Measurements from ENCODE around the gene RPA3. TPM values are rescaled to one million over a fixed set of nuclear protein-coding genes. Genes with fewer than 3 reads are reported as not detected.

RPA3 gene
- total and polyA plus RNA-seq, 2 donors from 2014 or later, result 33.7 to 59.4 TPM

DNA sequence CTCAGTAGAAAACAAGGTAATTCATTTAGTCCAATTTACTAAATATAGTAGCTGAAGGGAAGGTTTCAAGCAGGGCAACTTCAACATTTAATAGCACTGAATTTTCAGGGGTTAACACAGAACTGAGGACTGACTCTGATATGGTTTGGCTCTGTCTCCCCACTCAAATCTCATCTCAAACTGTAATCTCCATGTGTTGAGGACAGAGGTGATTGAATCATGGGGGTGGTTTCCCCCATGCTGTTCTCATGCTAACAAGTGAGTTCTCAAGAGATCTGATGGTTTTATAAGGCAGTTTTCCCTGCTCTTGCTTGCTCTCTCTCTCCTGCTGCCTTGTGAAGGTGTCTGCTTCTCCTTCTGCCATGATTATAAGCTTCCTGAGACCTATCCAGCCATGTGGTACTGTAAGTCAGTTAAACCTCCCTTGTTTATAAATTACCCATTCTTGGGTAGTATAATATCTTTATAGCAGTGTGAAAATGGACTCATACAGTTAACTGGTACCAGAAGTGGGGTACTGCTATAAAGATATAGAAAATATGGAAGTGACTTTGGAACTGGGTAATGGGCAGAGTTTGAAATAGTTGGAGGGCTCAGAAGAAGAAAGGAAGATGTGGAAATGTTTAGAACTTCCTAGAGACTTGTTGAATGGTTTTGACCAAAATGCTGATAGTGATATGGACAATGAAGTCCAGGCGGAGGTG, 87.6 kb downstream of the RPA3 start:
- DNase-seq, result no peak
- H3K9ac ChIP-seq (ENCODE audit: low read length in 3 of 3), result no peak overlapping the region
- no peak overlapping the region for H3K27ac ChIP-seq (ENCODE audit: low read depth in 2 of 2, low read length in 2 of 2)
- no peaks in the 10 kb centered on the region for H3K9me3 ChIP-seq (ENCODE audit: control insufficient read depth in 2 of 3, insufficient read depth in 1 of 3, low read length in 3 of 3)
- no peak overlapping the region for H3K4me3 ChIP-seq (ENCODE audit: low read length in 3 of 3)
- peaks cover 0 to 1% (median 0%) of the 10 kb centered on the region in 3 donors for H3K36me3 ChIP-seq (ENCODE audit: control insufficient read depth in 2 of 3, insufficient read depth in 3 of 3, low read length in 3 of 3)
- TF ChIP-seq, protein P1, sequence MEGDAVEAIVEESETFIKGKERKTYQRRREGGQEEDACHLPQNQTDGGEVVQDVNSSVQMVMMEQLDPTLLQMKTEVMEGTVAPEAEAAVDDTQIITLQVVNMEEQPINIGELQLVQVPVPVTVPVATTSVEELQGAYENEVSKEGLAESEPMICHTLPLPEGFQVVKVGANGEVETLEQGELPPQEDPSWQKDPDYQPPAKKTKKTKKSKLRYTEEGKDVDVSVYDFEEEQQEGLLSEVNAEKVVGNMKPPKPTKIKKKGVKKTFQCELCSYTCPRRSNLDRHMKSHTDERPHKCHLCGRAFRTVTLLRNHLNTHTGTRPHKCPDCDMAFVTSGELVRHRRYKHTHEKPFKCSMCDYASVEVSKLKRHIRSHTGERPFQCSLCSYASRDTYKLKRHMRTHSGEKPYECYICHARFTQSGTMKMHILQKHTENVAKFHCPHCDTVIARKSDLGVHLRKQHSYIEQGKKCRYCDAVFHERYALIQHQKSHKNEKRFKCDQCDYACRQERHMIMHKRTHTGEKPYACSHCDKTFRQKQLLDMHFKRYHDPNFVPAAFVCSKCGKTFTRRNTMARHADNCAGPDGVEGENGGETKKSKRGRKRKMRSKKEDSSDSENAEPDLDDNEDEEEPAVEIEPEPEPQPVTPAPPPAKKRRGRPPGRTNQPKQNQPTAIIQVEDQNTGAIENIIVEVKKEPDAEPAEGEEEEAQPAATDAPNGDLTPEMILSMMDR (IDR thresholded peaks at IDR 0.05; ENCODE audit: borderline replicate concordance, extremely low read depth, insufficient read depth), result no peak
- FAIRE-seq, result no peak
- no peaks in the 10 kb centered on the region for H3K4me1 ChIP-seq (ENCODE audit: control insufficient read depth in 2 of 3, insufficient read depth in 2 of 3, low read depth in 1 of 3, low read length in 3 of 3)
- H3K27me3 ChIP-seq (ENCODE audit: control insufficient read depth, insufficient read depth, low read length), result no peaks in the 10 kb centered on the region
- intact Hi-C loops (cut with DNase I), result no loop called here

DNA sequence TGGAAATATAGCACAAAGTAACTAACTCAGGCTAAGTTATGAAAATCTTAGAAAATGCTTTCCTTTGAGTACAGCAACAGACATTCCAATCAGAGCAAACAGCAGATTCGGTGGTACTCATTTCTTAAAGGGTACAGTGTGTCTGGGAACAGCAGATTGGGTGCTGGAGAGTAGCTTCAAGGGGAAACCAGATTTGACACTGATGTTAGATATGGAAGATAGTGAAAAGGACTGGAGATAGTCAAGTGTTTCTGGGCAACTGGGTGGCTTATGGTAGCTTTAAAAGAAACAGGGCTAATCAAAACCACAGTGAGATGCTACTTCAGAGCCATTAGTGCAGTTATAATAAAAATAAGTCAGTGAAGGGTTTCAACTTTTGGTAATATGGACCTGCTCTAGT, 89.9 kb downstream of the RPA3 start:
- H3K4me3 ChIP-seq (ENCODE audit: low read length in 3 of 3), result no peak overlapping the region
- intact Hi-C loops (cut with DNase I), result no loop called here
- TF ChIP-seq, protein P1 (IDR thresholded peaks at IDR 0.05; ENCODE audit: borderline replicate concordance, extremely low read depth, insufficient read depth), result no peak
- H3K4me1 ChIP-seq (ENCODE audit: control insufficient read depth in 2 of 3, insufficient read depth in 2 of 3, low read depth in 1 of 3, low read length in 3 of 3), result no peaks in the 10 kb centered on the region
- H3K36me3 ChIP-seq (ENCODE audit: control insufficient read depth in 2 of 3, insufficient read depth in 3 of 3, low read length in 3 of 3), result no peaks in the 10 kb centered on the region
- DNase-seq (no peak), FAIRE-seq (no peak)
- H3K27ac ChIP-seq (ENCODE audit: low read depth in 2 of 2, low read length in 2 of 2), result no peak overlapping the region
- no peaks in the 10 kb centered on the region for H3K9me3 ChIP-seq (ENCODE audit: control insufficient read depth in 2 of 3, insufficient read depth in 1 of 3, low read length in 3 of 3)
- no peak overlapping the region for H3K9ac ChIP-seq (ENCODE audit: low read length in 3 of 3)
- H3K27me3 ChIP-seq (ENCODE audit: control insufficient read depth, insufficient read depth, low read length), result no peaks in the 10 kb centered on the region

DNA sequence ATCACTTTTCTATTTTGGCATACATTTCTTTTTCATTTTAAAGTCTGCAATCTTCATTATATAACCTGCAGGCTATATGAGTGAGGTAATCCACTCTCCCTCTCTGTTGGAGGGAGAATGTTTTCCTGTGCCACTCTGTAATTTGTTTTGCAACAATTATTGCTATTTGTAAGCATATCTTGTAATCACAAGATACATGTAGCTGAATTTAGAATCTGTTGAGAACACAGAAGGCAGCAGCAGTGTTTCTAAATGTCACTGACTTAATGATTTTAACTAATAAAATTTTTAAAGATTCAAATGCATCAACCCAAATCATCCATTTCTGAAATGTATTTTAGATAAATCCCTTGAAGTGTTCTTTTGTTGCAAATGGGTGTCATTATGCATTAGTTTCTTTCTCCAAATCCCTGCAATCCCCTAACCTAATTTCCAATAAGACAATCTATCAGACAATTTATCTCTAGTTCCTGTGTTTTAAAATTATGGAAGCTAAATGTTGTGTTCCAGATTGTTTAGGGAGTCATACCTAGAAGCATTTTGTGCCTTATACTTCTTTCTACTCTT, 97.7 kb downstream of the RPA3 start:
- no peaks in the 10 kb centered on the region for H3K4me1 ChIP-seq (ENCODE audit: control insufficient read depth in 2 of 3, insufficient read depth in 2 of 3, low read depth in 1 of 3, low read length in 3 of 3)
- no peak overlapping the region for H3K4me3 ChIP-seq (ENCODE audit: low read length in 3 of 3)
- H3K36me3 ChIP-seq (ENCODE audit: control insufficient read depth in 2 of 3, insufficient read depth in 3 of 3, low read length in 3 of 3), result no peaks in the 10 kb centered on the region
- intact Hi-C loops (cut with DNase I), result no loop called here
- H3K9ac ChIP-seq (ENCODE audit: low read length in 3 of 3), result no peak overlapping the region
- no peak for FAIRE-seq
- no peak for DNase-seq
- no peaks in the 10 kb centered on the region for H3K27me3 ChIP-seq (ENCODE audit: control insufficient read depth, insufficient read depth, low read length)
- no peaks in the 10 kb centered on the region for H3K9me3 ChIP-seq (ENCODE audit: control insufficient read depth in 2 of 3, insufficient read depth in 1 of 3, low read length in 3 of 3)
- H3K27ac ChIP-seq (ENCODE audit: low read depth in 2 of 2, low read length in 2 of 2), result no peak overlapping the region
- TF ChIP-seq, protein P1 (IDR thresholded peaks at IDR 0.05; ENCODE audit: borderline replicate concordance, extremely low read depth, insufficient read depth), result no peak

All from kidney (tissue), 14 donors.